Breast epithelium (tissue), 4 donors: Measurements from ENCODE around the gene SCOC. TPM values are rescaled to one million over a fixed set of nuclear protein-coding genes. Genes with fewer than 3 reads are reported as not detected.

Source experiments
- DNase-seq, 2 donors: peaks; one replicate each; pipeline ENCODE4 v3.0.0-alpha.2; 2019; ENCODE audit warnings: low spot score in 2 of 2
- H3K27ac ChIP-seq, 2 donors: fragments of 200-600 bp; sonication (generic) in 1 of 2; one replicate each; pipeline ENCODE4 v1.5.1; 2016 to 2019; ENCODE audit warnings: mild to moderate bottlenecking in 1 of 2
- H3K27me3 ChIP-seq, 2 donors: fragments of 200-600 bp; sonication (generic) in 1 of 2; one replicate each; pipeline versions ENCODE4 v1.5.1 to v1.6.0; 2017 to 2019; ENCODE audit warnings: control low read depth in 1 of 2, mild to moderate bottlenecking in 1 of 2
- H3K36me3 ChIP-seq: fragments of 200-600 bp; one replicate; pipeline ENCODE4 v1.5.1; 2019
- H3K4me1 ChIP-seq, 2 donors: fragments of 200-600 bp; sonication (generic); one replicate each; pipeline ENCODE4 v1.5.1; 2016 to 2019; ENCODE audit warnings: control low read depth in 1 of 2
- H3K4me3 ChIP-seq, 3 donors: fragments of 200-600 bp; sonication (generic); 1 replicate in 2 of 3; 2 replicates in 1 of 3; pipeline ENCODE4 v1.5.1; 2016 to 2019; ENCODE audit warnings: mild to moderate bottlenecking in 3 of 3, moderate library complexity in 2 of 3
- H3K9me3 ChIP-seq, 2 donors: fragments of 200-600 bp; sonication (generic) in 1 of 2; one replicate each; pipeline ENCODE4 v1.5.1; 2016 to 2019; ENCODE audit warnings: control low read depth in 1 of 2
- POLR2A ChIP-seq: fragments of 450-650 bp; IDR thresholded peaks from one replicate; pipeline ENCODE4 v1.6.1; 2016; ENCODE audit warnings: antibody characterized with exemption, mild to moderate bottlenecking, moderate library complexity
- POLR2AphosphoS5 ChIP-seq, 3 donors: sonication (generic); formaldehyde crosslinking; IDR thresholded peaks; one replicate each; pipeline ENCODE4 v1.6.1; 2017; ENCODE audit warnings: antibody characterized with exemption in 3 of 3
- intact Hi-C: fragments of 100-400 bp; cut with DNase I; formaldehyde crosslinking; loops from one replicate; pipeline ENCODE4 v1.15.1; 2023; ENCODE audit warnings: low total_unique reads
- total RNA-seq, 3 donors: library from RNA; depleted of rRNA; stranded (reverse); fragments of >200 nt; gene quantifications; one replicate each; pipeline ENCODE4 v1.1.0, GENCODE V29; 2016
- TF ChIP-seq, protein P1 (sequence below), 3 donors: fragments of 450-650 bp; IDR thresholded peaks; one replicate each; pipeline ENCODE4 v1.5.1; 2016 to 2017; ENCODE audit warnings: antibody characterized with exemption in 3 of 3, mild to moderate bottlenecking in 3 of 3, moderate library complexity in 3 of 3

The SCOC gene
- total RNA-seq, 3 donors from 2014 or later = 44.6 to 64.0 (median 47.5) TPM

GRCh38 chr4:140331876-140332275, 41.6 kb upstream of the SCOC start:
- Histone ChIP-seq H3K4me3 (no peak overlapping the region), H3K27me3 (no peaks in the 10 kb centered on the region), H3K27ac (no peak overlapping the region), H3K36me3 (no peaks in the 10 kb centered on the region), H3K4me1 (no peaks in the 10 kb centered on the region), H3K9me3 (no peaks in the 10 kb centered on the region)
- DNase-seq = no peak
- intact Hi-C loops = loop anchor here (5.0 kb wide), 1 partner anchor 970 kb away; no protein-coding TSS in a partner anchor
- TF ChIP-seq POLR2AphosphoS5 (IDR thresholded peaks at IDR 0.05) (no peak), POLR2A (no peak)
- TF ChIP-seq, protein P1, sequence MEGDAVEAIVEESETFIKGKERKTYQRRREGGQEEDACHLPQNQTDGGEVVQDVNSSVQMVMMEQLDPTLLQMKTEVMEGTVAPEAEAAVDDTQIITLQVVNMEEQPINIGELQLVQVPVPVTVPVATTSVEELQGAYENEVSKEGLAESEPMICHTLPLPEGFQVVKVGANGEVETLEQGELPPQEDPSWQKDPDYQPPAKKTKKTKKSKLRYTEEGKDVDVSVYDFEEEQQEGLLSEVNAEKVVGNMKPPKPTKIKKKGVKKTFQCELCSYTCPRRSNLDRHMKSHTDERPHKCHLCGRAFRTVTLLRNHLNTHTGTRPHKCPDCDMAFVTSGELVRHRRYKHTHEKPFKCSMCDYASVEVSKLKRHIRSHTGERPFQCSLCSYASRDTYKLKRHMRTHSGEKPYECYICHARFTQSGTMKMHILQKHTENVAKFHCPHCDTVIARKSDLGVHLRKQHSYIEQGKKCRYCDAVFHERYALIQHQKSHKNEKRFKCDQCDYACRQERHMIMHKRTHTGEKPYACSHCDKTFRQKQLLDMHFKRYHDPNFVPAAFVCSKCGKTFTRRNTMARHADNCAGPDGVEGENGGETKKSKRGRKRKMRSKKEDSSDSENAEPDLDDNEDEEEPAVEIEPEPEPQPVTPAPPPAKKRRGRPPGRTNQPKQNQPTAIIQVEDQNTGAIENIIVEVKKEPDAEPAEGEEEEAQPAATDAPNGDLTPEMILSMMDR (IDR thresholded peaks at IDR 0.05) = no peak

GRCh38 chr4:140332734-140333133, 40.7 kb upstream of the SCOC start:
- Histone ChIP-seq H3K36me3 (no peaks in the 10 kb centered on the region), H3K4me3 (no peak overlapping the region), H3K27ac (no peak overlapping the region), H3K4me1 (no peaks in the 10 kb centered on the region), H3K27me3 (no peaks in the 10 kb centered on the region), H3K9me3 (no peaks in the 10 kb centered on the region)
- intact Hi-C loops = loop anchor here (5.0 kb wide), 1 partner anchor 970 kb away; no protein-coding TSS in a partner anchor
- DNase-seq = no peak
- TF ChIP-seq POLR2AphosphoS5 (IDR thresholded peaks at IDR 0.05) = no peak
- TF ChIP-seq, protein P1 (IDR thresholded peaks at IDR 0.05) = no peak
- no peak for TF ChIP-seq POLR2A

DNA sequence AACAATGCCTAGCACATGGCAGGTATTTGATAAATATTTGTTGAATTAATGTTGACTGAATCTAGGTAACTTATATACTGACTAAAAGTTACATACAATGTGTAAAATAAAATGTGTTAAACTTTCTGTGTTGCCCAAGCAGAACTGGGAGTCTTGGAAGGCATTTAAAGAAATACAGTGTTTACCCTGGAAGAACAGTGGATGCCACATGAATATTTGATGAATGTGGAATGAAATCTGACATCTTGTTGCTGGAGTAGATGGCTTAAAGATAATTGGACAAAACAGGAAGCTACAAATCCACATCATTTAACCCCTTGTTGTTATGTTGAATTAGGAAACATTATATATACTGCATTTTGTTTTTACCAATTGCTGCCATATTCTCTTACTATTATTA, 39.9 kb upstream of the SCOC start:
- no peaks in the 10 kb centered on the region for H3K36me3 ChIP-seq
- no peak overlapping the region for H3K4me3 ChIP-seq
- no peak for TF ChIP-seq POLR2AphosphoS5 (IDR thresholded peaks at IDR 0.05)
- TF ChIP-seq POLR2A = no peak
- TF ChIP-seq, protein P1 (IDR thresholded peaks at IDR 0.05) = no peak
- no peak overlapping the region for H3K27ac ChIP-seq
- no peak for DNase-seq
- no peaks in the 10 kb centered on the region for H3K27me3 ChIP-seq
- H3K4me1 ChIP-seq = no peaks in the 10 kb centered on the region
- intact Hi-C loops = loop anchor here (5.0 kb wide), 1 partner anchor 969 kb away; no protein-coding TSS in a partner anchor
- H3K9me3 ChIP-seq = no peaks in the 10 kb centered on the region

GRCh38 chr4:140335076-140335475, 38.4 kb upstream of the SCOC start:
- Histone ChIP-seq H3K9me3 (no peaks in the 10 kb centered on the region), H3K36me3 (no peaks in the 10 kb centered on the region), H3K27me3 (no peaks in the 10 kb centered on the region), H3K27ac (no peak overlapping the region), H3K4me1 (no peaks in the 10 kb centered on the region), H3K4me3 (no peak overlapping the region)
- no peak for DNase-seq
- TF ChIP-seq POLR2AphosphoS5 (IDR thresholded peaks at IDR 0.05) (no peak), POLR2A (no peak)
- TF ChIP-seq, protein P1 (IDR thresholded peaks at IDR 0.05) = no peak
- intact Hi-C loops = no loop called here

GRCh38 chr4:140336730-140337129, 36.7 kb upstream of the SCOC start:
- no peak for DNase-seq

More at GRCh38 chr4:140336730-140337129, 36.7 kb upstream of the SCOC start:
- TF ChIP-seq POLR2AphosphoS5 (IDR thresholded peaks at IDR 0.05) = no peak
- no peak for TF ChIP-seq POLR2A
- TF ChIP-seq, protein P1 (IDR thresholded peaks at IDR 0.05) = no peak
- Histone ChIP-seq H3K27me3 (no peaks in the 10 kb centered on the region), H3K4me1 (no peaks in the 10 kb centered on the region), H3K36me3 (no peaks in the 10 kb centered on the region), H3K4me3 (no peak overlapping the region), H3K27ac (no peak overlapping the region), H3K9me3 (no peaks in the 10 kb centered on the region)
- intact Hi-C loops = no loop called here
